Stimulated activated CD8-positive, alpha-beta memory T cell treated with anti-CD3 and anti-CD28 coated beads, Interleukin-7, amount 100 ng/mL, for 1 hour (primary cell): ENCODE results near the gene LRRC8E.
"Not testable (repeated sequence)": the region's sequence is repeated elsewhere in the genome, so short reads cannot be mapped to it uniquely, and the experiment has no call there.

Source experiments
- DNase-seq, 2 donors: peaks; one replicate each; pipeline ENCODE4 v3.0.0-alpha.2; 2020; ENCODE audit warnings: low read depth in 2 of 2

Gene LRRC8E

DNA sequence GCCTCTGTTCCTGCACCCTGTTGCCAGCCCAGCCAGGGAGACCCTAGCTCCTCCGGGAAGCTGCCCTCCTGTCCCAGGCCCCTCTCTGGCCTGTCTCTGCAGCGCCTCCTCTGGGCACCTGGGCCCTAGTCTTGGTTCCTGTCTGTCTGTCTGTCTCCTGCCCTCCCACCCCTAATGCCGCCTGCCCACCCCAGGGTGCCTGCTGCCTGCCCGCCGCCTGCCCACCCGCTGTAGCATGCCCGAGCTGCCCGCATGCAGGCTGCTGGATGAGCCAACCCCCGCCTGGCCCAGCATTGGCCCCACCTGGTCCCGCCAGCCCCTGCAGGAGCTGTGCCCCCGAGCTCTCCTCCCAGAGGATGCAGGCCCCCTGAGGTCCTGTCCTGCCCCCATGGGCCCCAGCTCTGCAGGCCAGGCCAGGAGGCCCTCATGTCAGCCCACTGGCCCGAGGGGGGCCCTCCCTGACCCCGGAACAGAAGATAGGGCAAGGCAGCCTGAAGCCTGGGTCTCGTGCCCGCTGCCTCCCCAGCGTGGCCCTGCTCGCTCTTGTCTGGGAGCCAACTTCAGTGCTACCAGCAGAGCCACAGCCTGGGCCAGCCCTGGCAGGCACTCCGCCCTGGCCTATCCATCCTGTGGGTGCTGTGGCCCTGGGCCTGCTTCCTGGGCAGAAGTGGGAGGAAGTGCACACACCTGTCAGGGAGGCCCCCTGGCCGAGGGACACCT, 20.6 kb downstream of the LRRC8E start:
- no peak for DNase-seq

DNA sequence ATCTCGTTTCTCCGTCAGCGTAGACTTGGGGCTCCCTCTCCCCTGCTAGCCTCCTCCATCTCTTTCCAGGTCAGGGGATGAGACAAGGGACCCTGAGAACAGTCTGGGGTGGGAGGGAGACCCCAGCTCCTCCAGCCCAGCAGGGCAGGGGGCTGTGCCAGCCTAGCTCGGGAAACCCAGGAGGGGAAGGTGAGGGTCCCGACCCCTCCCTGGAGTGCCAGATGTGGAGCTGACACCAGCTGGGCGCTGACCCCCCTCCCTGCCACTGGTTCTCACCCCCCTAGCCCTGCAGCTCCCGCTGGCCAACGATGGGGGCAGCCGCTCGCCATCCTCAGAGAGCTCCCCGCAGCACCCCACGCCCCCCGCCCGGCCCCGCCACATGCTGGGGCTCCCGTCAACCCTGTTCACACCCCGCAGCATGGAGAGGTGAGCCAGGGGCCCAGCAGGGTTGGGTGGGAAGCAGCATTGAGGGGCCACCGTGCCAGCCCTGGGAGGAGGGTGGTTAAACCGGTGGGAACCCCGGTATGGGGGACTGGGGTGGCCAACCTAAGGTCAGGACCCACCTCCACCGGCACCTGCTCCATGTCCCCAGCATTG, 21.3 kb downstream of the LRRC8E start:
- no peak for DNase-seq

DNA sequence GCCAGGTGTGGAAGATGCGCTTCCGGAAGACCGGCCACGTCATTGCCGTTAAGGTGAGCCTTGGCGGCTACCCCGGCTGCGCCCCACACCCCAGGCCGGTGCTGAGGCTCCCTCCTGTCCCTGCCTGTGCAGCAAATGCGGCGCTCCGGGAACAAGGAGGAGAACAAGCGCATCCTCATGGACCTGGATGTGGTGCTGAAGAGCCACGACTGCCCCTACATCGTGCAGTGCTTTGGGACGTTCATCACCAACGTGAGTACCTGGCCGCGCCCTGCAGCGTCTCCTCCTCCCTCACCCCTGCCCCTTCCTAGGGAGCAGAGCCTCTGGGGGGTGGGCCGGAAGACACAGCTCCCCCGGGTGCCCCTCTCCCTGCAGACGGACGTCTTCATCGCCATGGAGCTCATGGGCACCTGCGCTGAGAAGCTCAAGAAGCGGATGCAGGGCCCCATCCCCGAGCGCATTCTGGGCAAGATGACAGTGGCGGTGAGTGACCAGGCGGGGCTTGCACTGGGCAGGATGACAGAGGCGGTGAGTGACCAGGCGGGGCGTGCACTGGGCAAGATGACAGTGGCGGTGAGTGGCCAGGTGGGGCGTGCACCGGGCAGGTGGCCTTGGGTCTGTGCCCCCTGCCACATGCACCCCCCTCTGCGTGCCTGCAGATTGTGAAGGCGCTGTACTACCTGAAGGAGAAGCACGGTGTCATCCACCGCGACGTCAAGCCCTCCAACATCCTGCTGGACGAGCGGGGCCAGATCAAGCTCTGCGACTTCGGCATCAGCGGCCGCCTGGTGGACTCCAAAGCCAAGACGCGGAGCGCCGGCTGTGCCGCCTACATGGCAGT, 22.2 kb downstream of the LRRC8E start:
- no peak for DNase-seq

DNA sequence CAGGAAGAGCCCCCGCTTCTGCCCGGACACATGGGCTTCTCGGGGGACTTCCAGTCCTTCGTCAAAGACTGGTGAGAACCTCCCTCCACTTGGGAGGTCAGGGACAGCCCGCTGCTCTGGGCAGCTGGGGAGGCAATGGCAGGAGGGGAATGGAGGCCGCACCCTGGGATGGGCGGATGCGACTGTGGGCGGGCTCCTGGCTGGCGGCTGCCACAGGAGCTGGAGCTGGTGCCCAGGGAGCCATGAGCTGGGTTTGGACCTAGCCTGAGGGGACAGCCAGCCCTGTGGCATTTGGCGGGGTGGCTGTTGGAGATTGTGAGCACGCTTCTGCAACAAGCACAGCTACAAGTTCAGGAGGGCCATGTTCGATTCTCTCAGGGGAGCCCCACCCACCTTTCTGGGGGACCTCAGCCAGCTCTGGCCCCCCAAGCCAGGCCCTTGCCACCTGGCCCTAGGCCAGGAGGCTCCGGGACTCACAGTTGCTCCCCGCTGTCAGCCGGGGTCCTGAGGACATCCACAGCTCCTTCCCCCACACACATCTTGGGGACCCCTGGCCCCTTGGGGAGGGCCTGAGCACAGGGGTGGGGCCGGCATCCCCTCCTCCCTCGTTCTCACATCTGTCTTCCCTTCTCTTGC, 23.3 kb downstream of the LRRC8E start:
- DNase-seq: no peak

DNA sequence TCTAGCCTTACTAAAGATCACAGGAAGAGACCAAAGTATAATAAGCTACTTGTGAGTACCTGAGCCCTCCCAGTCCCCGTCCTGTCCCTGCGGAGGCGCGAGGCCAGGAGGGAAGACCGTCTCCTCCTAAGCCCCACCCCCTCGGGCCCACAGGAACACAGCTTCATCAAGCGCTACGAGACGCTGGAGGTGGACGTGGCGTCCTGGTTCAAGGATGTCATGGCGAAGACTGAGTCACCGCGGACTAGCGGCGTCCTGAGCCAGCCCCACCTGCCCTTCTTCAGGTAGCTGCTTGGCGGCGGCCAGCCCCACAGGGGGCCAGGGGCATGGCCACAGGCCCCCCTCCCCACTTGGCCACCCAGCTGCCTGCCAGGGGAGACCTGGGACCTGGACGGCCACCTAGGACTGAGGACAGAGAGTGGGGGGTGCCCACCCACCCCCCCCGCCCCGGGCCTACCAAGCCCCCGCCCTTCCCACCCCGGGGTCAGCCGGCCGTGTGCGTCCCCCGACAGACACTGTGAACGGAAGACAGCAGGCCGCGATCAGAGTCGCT, 23.9 kb downstream of the LRRC8E start:
- no peak for DNase-seq

DNA sequence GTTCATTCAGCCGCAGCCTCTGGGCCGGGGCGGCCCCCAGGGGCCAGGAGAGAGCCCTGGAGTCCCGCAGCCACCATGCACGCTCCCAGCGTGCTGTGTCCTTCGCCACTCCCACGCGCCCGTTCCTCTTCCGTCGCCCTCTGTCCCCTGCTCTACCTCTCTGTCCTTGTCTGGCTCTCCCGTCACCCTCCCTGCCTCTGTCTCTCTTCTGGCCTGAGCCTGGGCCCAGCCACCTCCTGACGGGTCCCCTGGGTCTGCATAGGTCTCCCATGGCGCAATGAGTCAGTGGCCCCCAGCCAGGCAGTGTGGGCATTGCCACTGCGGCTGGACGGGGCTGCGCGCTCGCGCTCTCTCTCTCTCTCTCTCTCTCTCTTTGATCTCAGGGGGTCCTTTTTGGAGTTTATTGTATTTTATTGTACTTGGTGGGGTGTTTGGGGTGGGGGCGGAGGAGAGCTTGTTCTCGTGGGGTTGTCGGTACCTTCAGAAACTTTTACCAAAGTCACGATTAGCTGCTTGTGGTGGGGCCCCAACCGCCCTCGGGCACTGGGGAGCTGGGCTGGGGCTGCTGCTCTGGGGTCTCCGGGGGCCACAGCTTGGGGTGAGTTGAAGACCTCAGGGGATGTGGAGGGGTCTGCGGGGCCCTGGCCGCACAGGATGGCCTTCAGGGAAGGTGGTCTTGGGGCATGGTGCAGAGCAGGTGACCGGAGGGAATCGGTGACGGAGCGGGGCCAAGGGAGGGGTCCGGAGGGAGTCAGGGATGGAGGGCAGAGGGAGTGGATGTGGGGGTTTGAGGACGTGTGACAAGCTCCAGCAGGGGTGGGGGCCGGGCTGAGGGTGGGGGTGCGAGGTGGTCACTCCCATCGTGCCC, 24.6 kb downstream of the LRRC8E start:
- no peak for DNase-seq

DNA sequence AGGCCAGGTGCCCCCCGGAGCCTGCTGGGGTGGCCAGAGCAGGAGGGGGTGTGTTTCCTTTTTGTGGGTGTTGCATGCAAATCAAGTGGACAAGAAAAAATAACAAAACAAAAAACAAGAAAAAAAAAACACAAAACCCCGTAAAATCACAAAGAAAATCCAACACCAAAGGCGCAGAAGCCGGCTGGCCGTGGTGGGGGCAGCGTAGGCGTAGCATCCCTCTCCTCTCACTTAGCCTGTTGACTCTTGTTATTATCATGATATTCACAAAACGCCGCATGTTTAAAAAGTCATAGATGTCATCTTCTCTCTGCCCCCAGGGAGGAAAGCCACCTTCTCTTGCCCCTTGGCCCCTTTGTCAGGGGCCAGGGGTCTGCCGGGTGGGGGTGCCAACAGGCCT, 25.3 kb downstream of the LRRC8E start:
- no peak for DNase-seq

DNA sequence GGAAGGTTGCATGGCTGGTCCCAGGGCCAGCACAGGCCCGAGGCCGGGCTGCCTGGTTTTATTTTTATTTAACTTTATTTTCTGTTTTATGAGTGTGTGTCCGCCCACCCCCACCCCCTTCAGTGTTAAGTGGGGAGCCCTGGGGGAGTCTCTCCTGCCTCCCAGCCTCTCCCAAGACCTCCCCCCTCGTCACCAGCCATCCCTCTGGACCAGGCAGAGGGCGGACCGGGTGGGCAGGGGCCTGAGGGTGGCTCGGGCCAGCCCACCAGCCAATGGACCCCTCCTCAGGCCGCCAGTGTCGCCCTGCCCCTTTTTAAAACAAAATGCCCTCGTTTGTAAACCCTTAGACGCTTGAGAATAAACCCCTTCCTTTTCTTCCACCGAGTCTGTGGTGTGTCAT, 25.8 kb downstream of the LRRC8E start:
- DNase-seq: no peak

DNA sequence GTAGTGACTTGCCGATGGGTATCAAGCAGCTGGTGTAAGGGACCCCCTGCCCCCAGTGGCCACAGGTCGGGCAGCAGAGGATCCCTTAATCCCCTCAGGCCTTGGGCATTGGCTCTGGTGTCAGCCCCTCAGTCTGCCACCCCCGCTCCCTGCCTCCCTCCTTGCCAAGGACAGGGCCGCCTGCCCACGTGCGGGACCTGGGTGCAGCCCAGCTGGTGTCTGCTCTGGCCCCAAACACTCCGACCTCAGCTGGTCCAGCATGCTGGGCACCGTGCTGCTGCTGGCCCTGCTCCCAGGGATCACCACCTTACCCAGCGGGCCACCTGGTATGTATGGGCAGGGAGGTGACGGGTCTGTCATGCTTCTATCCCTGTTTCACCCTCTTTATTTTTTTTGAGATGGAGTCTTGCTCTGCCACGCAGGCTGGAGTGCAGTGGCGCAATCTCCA, 26.3 kb downstream of the LRRC8E start, which contains the start of gene TGFBR3L:
TSS of gene TGFBR3L (plus strand) at position 233 of the 448 bp plus-strand sequence.
- DNase-seq: no peak

DNA sequence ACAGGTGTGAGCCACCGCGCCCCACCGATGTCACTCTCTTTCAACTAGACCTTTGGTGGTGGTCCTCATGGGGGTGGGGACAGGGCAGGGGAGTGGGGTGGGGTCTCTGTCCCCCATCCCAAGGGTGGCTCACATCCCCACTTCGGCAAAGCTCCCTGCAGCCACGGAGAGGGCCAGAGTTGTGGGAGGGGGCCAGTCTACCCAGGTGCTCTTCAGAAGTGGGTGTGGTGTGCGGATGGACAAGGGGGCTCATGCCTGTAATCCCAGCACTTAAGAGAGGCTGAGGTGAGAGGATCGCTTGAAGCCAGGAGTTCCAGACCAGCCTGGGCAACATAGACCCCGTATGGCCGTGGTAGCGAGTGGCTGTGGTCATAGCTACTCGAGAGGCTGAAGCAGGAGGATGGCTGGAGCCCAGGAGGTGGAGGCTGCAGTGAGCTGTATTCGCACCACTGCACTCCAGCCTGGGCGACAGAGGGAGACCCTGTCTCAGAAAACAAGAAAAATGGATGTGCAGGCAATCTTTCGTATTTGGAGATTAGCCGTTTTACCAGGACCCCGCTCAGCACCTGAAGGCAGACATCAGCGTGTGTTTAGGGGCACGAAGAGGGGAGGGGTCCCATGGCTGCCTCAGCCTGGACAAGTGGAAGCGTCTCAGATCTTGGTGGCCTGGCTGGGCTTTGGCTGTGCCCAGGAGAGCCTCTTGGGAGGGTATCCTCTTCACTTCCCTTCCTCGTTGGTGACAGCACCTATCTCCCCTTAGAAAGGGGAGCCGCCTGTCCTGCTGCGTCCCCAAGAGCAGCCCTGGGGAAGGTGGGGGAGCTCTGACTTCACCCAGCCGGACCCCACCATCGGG, 27.2 kb downstream of the LRRC8E start:
- DNase-seq: no peak

DNA sequence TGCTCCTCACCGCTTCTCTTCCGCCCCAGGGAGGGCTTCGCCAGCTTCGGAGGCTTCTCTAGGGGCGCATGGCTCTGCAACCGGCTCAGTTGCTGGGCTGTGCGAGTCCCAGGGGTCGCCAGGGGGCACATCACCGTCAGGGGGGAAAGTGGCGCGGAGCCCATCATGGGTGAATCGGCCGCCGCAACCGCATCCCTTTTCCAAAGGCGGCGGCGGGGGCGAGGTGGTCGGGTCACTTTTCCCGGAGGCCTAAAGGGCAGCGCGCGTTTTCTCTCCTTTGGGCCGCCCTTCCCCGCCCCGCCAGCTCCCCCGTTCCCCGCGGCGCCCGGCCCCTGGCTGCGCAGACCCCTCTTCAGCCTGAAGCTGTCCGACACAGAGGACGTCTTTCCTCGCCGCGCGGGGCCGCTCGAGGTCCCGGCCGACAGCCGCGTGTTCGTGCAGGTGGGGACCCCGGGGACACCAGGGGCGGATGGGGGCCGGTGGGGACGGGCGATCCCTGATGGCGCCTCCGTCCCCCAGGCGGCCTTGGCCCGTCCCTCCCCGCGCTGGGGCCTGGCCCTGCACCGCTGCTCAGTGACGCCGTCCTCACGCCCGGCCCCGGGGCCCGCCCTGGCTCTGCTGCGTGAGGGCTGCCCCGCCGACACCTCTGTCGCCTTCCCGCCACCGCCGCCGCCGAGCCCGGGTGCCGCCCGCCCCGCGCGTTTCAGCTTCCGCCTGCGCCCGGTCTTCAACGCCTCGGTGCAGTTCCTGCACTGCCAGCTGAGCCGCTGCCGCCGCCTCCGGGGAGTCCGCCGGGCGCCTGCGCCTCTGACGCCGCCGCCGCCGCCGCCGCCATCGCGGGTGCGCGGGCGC, 28.0 kb downstream of the LRRC8E start:
- DNase-seq: no peak

DNA sequence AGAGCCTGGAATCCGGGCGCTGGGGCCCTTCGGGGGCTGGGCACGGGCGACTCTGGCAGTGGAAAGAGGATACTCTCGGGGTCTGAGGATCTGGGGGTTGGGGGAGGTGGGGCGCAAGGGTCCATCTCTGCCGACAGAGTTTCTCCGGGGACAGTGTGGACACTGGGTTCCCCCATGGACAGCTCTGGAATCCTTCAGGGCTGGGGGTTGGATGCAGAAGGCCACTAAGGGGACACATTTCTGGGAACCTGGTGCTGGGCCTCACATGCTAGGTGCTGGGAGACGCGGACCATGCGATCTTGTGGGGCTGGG, 28.6 kb downstream of the LRRC8E start:
- no peak for DNase-seq

DNA sequence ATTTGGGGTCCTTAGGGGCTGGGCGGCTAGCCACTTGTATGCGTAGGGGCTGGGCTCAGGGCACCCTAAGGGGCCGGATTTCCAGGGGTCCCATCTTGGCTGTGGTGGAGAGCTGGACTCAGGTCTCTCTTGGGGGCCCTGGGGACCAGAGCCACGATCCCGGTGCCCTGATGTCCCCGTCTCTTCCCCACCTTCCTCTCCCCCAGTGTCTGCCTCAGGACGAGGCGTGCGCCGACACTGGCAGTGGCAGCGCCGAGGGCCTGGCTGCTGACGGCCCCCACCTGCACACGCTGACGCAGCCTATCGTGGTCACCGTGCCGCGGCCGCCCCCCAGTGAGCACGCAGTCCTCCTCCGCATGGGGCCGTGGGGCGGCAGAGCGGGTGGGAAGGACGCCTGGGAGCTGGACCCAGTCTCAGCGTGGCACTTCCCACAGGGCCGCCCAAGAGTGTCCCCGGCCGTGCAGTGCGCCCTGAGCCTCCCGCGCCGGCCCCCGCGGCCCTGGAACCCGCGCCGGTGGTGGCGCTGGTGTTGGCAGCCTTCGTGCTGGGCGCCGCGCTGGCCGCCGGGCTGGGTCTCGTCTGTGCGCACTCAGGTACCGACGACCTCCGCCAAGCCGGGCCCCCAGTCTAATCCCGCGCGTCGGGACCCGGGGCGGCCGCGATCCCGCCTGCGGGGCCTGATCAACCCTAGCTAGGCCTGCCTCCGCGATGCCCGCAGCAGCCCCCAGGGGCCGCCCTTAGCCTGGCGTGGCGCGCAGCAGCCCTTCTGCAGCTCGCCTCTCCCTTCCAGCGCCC, 29.2 kb downstream of the LRRC8E start:
- DNase-seq: peak in 1 of 2 donors; percentile 34

DNA sequence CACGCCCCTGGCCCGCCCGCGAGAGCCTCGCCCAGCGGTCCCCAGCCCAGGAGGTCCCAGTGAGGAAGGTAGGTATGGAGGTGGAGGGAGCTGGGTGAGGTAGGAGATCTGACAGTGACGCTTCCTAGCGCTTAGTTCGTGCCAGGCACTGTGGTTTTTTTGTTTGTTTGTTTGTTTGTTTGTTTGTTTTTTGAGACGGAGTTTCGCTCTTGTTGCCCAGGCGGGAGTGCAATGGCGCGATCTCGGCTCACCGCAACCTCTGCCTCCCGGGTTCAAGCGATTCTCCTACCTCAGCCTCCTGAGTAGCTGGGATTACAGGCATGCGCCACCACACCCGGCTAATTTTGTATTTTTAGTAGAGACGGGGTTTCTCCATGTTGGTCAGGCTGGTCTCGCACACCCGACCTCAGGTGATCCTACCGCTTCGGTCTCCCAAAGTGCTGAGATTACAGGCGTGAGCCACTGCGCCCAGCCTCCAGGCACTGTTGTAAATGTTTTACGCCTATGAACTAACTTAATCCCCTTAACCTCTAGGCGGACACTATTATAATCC, 29.8 kb downstream of the LRRC8E start:
- DNase-seq: not testable (repeated sequence)

DNA sequence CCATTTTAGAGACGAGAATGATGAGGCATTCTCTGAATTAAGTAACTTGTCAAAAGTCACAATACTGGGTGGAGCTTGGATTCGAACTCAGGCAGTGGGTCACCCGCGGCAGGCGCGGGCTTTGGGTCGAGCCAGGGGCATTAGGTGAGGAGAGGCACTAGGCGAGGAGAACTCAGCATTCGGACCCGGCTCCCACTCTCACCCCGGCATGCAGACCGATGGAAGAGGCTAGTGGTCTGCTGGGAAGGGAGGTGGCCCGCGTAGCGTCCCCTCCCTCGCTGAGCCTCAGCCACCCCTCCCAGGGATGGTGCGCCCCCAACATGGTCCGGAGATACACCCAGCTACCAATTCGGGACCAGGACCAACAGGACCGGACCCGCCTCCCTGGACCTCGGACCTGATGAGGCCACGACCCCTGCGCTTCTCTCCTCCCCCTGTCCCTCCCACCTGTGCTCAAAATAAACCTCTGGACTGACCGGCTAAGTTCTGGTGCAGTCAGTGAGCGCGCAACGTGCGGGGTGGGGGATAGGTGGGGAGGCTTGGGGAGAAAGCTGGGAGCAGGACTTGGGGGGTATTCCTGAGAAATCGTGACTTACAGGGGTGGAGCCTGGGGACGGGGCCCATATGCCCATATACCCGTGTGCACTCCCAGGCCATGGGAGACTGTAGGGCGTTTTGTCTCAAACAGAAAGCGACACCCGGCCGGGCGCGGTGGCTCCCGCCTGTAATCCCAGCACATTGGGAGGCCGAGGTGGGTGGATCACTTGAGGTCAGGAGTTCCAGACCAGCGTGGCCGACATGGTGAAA, 30.5 kb downstream of the LRRC8E start:
- no peak for DNase-seq

DNA sequence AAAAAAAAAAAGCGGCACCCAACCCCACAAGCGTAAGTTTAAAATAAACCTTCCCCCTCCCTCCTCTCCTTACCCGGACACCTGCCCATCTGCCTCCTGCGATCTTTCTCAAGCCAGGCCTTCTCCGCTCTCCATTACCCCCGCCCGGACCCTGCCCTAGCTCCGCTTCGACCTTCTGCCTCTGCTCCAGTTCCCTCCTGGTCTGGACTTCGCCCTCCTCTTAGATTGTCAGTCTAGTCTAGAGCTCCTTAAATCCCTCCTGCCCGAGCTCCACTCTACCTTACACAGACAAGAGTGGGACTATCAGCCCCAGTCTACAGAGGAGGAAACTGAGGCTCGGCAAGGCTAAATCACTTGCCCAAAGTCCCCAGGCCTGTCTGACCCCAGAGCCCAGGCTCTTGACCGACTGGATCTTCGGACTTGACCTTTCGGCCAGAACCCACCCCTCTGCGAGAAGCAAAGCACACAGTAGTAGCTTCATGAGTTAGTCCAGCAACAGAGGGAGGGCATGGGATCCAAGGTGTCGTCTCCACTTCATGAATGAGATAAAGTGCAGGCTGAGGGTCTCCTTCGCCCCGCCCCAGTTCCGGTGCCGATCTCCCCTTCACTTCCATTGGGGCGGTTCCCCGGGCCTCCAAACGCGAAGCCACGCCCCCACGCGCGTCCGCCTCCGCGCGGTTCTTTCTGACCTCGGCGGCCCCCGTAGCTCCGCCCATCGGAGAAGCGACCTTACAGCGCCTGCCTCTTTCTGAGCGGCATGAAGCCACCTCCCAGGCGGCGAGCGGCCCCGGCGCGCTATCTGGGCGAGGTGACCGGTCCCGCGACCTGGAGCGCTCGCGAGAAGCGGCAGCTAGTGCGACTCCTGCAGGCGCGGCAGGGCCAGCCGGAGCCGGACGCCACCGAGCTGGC, 31.6 kb downstream of the LRRC8E start, which contains the start of gene SNAPC2:
TSS of gene SNAPC2 (plus strand) at position 729 of the 909 bp plus-strand sequence. CDS start at position 758, 29 bp downstream.
- DNase-seq: peak; percentile 88 to 93
